ENCODE measurements around the gene PYGO2.
A peak's percentile ranks its signal among the peaks of the same experiment; 100 is the strongest.

- TF ChIP-seq EZH2 (IDR thresholded peaks at IDR 0.05) (no peak), POLR2AphosphoS5 (IDR thresholded peaks at IDR 0.05; ENCODE audit: borderline replicate concordance, low read depth, low read length) (peak; percentile 75)
Measured at GRCh38 chr1:154973344-154974101, 11.9 kb upstream of the PYGO2 start.

Data from SK-N-MC (cell line).